ENCODE data around the gene LRRC63. TPM values are rescaled to one million over a fixed set of nuclear protein-coding genes. Genes with fewer than 3 reads are reported as not detected.

LRRC63 gene
- total and polyA plus RNA-seq, 2 of the 4 experiments (the other 2 are of a cell fraction): not detected

- dilution Hi-C loops (cut with HindIII; ENCODE audit: low sequenced_read_pairs, unreplicated experiment): no loop called here
- H3K79me1 ChIP-seq (ENCODE audit: low read depth in 1 of 2, low read length in 2 of 2): no peaks in the 10 kb centered on the region
- BruUV-seq (replicated peaks): no TSS peak
- H4K5ac ChIP-seq (ENCODE audit: low read depth, low read length): no peak overlapping the region
- no peaks in the 10 kb centered on the region for H3K36me3 ChIP-seq (ENCODE audit: control insufficient read depth, insufficient read depth, low read length)
- POLR2A ChIA-PET (ENCODE audit: unreplicated experiment): no interaction called here
- H2BK120ac ChIP-seq (ENCODE audit: low read depth, low read length): no peak overlapping the region
- no peak overlapping the region for H3K27ac ChIP-seq (ENCODE audit: insufficient read depth, low read length)
- H2BK20ac ChIP-seq (ENCODE audit: low read depth, low read length): no peak overlapping the region
- H3K9me3 ChIP-seq (ENCODE audit: control insufficient read depth, insufficient read depth, low read length): no peaks in the 10 kb centered on the region
- no peak overlapping the region for H4K8ac ChIP-seq (ENCODE audit: low read depth in 2 of 2, low read length in 2 of 2)
- CTCF ChIA-PET: interaction anchor here (0.9 kb wide), 1 partner anchor 11 kb away, joined by 3 read pairs; no protein-coding TSS in a partner anchor
- no peak overlapping the region for H2AFZ ChIP-seq (replicated peaks; ENCODE audit: low read length, poor library complexity)
- H3K27me3 ChIP-seq (ENCODE audit: control insufficient read depth, insufficient read depth, low read length): peaks cover 3% of the 10 kb centered on the region
- in situ Hi-C loops (cut with MboI; ENCODE audit: low sequenced_read_pairs): no loop called here
- DNase-seq (no peak), ATAC-seq (ENCODE audit: low read depth) (no peak)
- TF ChIP-seq, protein P1, sequence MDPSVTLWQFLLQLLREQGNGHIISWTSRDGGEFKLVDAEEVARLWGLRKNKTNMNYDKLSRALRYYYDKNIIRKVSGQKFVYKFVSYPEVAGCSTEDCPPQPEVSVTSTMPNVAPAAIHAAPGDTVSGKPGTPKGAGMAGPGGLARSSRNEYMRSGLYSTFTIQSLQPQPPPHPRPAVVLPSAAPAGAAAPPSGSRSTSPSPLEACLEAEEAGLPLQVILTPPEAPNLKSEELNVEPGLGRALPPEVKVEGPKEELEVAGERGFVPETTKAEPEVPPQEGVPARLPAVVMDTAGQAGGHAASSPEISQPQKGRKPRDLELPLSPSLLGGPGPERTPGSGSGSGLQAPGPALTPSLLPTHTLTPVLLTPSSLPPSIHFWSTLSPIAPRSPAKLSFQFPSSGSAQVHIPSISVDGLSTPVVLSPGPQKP (IDR thresholded peaks at IDR 0.05; ENCODE audit: borderline replicate concordance, low read depth, low read length): no peak
- TF ChIP-seq RAD21 (IDR thresholded peaks at IDR 0.05; ENCODE audit: low read length) (no peak), BHLHE40 (IDR thresholded peaks at IDR 0.05; ENCODE audit: low read depth, low read length) (no peak), USF2 (IDR thresholded peaks at IDR 0.05; ENCODE audit: low read depth, low read length) (no peak), CEBPB (IDR thresholded peaks at IDR 0.05; ENCODE audit: low read depth, low read length) (no peak), RCOR1 (IDR thresholded peaks at IDR 0.05; ENCODE audit: insufficient replicate concordance, low read length) (no peak), MAFK (IDR thresholded peaks at IDR 0.05; ENCODE audit: low read depth, low read length) (no peak), POLR2A (IDR thresholded peaks at IDR 0.05; ENCODE audit: low read depth, low read length) (no peak), NFE2L2 (IDR thresholded peaks at IDR 0.05; ENCODE audit: low read depth, low read length) (no peak), MAZ (IDR thresholded peaks at IDR 0.05; ENCODE audit: borderline replicate concordance, low read depth, low read length) (no peak), CHD1 (IDR thresholded peaks at IDR 0.05; ENCODE audit: low read depth, low read length) (no peak), FOS (IDR thresholded peaks at IDR 0.05; ENCODE audit: low read depth, low read length) (no peak), RFX5 (IDR thresholded peaks at IDR 0.05; ENCODE audit: low read depth, low read length) (no peak)
- TF ChIP-seq, protein P2, sequence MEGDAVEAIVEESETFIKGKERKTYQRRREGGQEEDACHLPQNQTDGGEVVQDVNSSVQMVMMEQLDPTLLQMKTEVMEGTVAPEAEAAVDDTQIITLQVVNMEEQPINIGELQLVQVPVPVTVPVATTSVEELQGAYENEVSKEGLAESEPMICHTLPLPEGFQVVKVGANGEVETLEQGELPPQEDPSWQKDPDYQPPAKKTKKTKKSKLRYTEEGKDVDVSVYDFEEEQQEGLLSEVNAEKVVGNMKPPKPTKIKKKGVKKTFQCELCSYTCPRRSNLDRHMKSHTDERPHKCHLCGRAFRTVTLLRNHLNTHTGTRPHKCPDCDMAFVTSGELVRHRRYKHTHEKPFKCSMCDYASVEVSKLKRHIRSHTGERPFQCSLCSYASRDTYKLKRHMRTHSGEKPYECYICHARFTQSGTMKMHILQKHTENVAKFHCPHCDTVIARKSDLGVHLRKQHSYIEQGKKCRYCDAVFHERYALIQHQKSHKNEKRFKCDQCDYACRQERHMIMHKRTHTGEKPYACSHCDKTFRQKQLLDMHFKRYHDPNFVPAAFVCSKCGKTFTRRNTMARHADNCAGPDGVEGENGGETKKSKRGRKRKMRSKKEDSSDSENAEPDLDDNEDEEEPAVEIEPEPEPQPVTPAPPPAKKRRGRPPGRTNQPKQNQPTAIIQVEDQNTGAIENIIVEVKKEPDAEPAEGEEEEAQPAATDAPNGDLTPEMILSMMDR (conservative IDR thresholded peaks at IDR 0.05; ENCODE audit: low read depth, low read length): no peak
- H2BK5ac ChIP-seq (ENCODE audit: low read depth, low read length, poor library complexity, severe bottlenecking): no peak overlapping the region
- intact Hi-C loops (cut with micrococcal nuclease): no loop called here
- H3K18ac ChIP-seq (ENCODE audit: low read depth, low read length): no peak overlapping the region
- H3K23ac ChIP-seq (ENCODE audit: low read depth, low read length): no peak overlapping the region
- no peak overlapping the region for H3K56ac ChIP-seq (ENCODE audit: extremely low read depth, insufficient read depth, low read length)
- no peak overlapping the region for H3K4ac ChIP-seq (ENCODE audit: low read depth, low read length)
- H3K4me2 ChIP-seq (ENCODE audit: low read depth, low read length): no peak overlapping the region
- H4K91ac ChIP-seq (ENCODE audit: insufficient read depth, low read depth, low read length): no peak overlapping the region
- 90% methylated on average over 2 of the region's 7 CpGs; no CpG with 5 or more reads in 1 of the 2 experiments for WGBS, 2 experiments (ENCODE audit: extremely low coverage in 2 of 2, insufficient read length in 1 of 2)
- H2AK9ac ChIP-seq (replicated peaks; ENCODE audit: low read depth, low read length, poor library complexity): no peak overlapping the region
- H3K14ac ChIP-seq (replicated peaks; ENCODE audit: low read depth, low read length): no peak overlapping the region
- no peaks in the 10 kb centered on the region for H3K4me1 ChIP-seq (ENCODE audit: control insufficient read depth, insufficient read depth, low read length)
- no peak overlapping the region for H2AK5ac ChIP-seq (ENCODE audit: low read depth, low read length)
- no peaks in the 10 kb centered on the region for H4K20me1 ChIP-seq (ENCODE audit: insufficient read depth, low read length)
- H3K9ac ChIP-seq (ENCODE audit: low read depth, low read length): no peak overlapping the region
- no peak overlapping the region for H2BK15ac ChIP-seq (ENCODE audit: low read depth, low read length)
- no peak overlapping the region for H3K4me3 ChIP-seq (ENCODE audit: insufficient read depth, low read depth, low read length)
- no peaks in the 10 kb centered on the region for H3K9me1 ChIP-seq (ENCODE audit: insufficient read depth, low read length)
Measured at GRCh38 chr13:46171739-46172138, 40.0 kb upstream of the LRRC63 start.
